GM18951 (cell line): Measurements from ENCODE around the gene RBMS3.

Source experiments
- POLR2A ChIP-seq: IDR thresholded peaks from 4 replicates; pipeline ENCODE4 v1.6.1; 2011; ENCODE audit warnings: mild to moderate bottlenecking; ENCODE audit not compliant: insufficient read length, insufficient read depth; ENCODE audit errors: extremely low read depth
- in situ Hi-C: fragments of 300-500 bp; cut with MboI; formaldehyde crosslinking; loops from one replicate; pipeline ENCODE4 v1.12.0; 2022; ENCODE audit warnings: low sequenced_read_pairs, mixed read lengths, inconsistent platforms; ENCODE audit not compliant: unreplicated experiment

The RBMS3 gene

GRCh38 chr3:29690686-29691353 is 409.9 kb downstream of the RBMS3 start:
- in situ Hi-C loops: no loop called here
- no peak for TF ChIP-seq POLR2A

- TF ChIP-seq POLR2A: no peak
- in situ Hi-C loops: no loop called here
Observed at GRCh38 chr3:29693863-29694262, 413.0 kb downstream of the RBMS3 start.

GRCh38 chr3:29694331-29694730 is 413.5 kb downstream of the RBMS3 start:
- TF ChIP-seq POLR2A: no peak
- in situ Hi-C loops: no loop called here

- in situ Hi-C loops: no loop called here
- no peak for TF ChIP-seq POLR2A
Observed at GRCh38 chr3:29694783-29695182, 413.9 kb downstream of the RBMS3 start.

DNA sequence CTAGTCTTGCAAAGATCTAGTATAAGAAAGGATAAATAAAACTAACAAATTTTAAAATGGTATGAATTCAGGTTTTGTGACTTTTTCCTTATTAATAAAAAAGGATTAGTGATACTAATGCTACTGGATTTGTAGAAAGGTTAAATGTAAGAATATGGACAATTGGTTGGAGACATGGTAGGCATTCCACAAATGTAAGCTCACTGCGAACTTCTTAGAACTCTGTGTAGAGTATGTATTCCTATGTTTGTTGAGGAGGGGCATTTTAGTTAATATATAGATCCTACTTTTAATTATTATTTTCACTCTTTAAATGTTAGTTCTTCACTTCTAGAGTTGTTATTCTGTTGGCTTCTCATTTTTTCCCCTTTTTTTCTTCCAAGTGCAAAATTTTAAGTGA is 414.3 kb downstream of the RBMS3 start:
- TF ChIP-seq POLR2A: no peak

DNA sequence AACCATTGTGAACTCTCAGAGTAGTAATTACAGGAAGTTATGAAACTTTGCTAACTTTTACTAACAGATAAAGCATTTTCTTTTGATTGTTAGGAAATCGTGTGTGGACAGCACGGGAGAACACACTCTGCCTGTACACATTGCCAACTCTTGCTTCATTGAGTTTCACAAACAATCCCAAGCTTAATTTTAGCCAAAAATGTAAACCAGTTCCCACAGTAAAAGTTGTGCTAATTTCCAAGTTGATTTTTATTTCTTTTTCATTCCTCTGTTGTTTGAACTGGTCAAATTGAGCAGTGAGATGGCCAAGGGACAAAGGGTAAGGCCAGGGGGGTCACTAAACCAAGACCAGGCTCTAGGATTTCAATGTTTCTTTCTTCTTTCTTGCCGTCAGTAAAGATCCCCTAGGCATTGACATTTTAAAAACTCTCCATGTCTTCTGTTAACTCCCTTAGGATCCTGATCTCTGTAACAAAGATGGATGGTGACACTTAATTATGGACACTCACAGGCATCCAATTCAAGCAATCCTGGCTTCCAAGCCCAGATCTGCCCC is 414.9 kb downstream of the RBMS3 start:
- in situ Hi-C loops: no loop called here
- no peak for TF ChIP-seq POLR2A

More for the DNA sequence above, 414.3 kb downstream of the RBMS3 start:
- in situ Hi-C loops: no loop called here

DNA sequence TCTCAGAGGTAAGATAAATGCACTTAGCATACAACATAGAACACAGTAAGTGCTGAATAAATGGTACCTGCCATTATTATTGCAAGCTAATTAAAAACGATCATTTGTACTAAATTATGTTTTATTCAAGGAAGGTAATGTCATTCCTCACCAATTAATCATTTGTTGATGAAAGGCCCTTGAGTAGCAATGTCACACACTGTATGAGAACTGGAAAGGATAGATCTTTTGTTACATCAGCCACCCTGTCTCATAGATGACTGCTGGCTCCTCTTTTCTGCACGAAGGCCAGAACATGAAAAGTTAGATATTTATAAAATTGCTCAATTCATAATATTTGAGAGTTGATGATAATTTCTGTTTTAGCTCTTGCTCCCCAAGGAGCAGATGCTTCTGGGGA is 415.4 kb downstream of the RBMS3 start:
- no peak for TF ChIP-seq POLR2A
- in situ Hi-C loops: no loop called here

GRCh38 chr3:29697989-29698388 is 417.1 kb downstream of the RBMS3 start:
- in situ Hi-C loops: no loop called here
- TF ChIP-seq POLR2A: no peak

GRCh38 chr3:29700256-29700655 is 419.4 kb downstream of the RBMS3 start:
- in situ Hi-C loops: no loop called here
- no peak for TF ChIP-seq POLR2A

GRCh38 chr3:29701326-29701983 is 420.6 kb downstream of the RBMS3 start:
- in situ Hi-C loops: no loop called here
- TF ChIP-seq POLR2A: no peak

GRCh38 chr3:29705906-29706844 is 425.3 kb downstream of the RBMS3 start:
- in situ Hi-C loops: no loop called here

DNA sequence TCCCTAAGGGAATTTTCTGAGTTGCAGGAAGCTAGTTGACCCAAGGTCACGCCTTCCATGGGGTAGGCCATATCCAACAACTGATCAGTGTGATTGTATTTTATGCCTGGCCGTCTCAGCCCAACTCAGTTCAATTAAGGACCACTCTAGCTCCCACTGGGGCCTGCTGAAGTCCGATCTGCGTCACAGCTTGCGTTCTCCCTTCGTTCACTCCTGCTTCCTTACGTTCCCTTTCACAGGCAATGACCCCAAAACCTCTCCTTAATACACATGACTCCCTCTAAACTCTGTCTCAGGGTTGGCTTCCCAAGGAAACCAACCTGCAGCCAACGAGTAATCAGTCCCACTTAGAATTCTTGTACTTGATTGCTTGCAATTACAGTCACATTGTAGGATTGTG is 428.0 kb downstream of the RBMS3 start:
- TF ChIP-seq POLR2A: no peak
- in situ Hi-C loops: no loop called here

More at GRCh38 chr3:29705906-29706844, 425.3 kb downstream of the RBMS3 start:
- TF ChIP-seq POLR2A: no peak

GRCh38 chr3:29711255-29711771 is 430.4 kb downstream of the RBMS3 start:
- no peak for TF ChIP-seq POLR2A
- in situ Hi-C loops: no loop called here
